Eye (tissue), 1 donor: ENCODE data around the gene TAPT1.

Experiments
- DNase-seq: peaks from one replicate; pipeline ENCODE4 v3.0.0-alpha.2; 2015

TAPT1 gene

GRCh38 chr4:16245241-16245640, 19.0 kb upstream of the TAPT1 start:
- no peak for DNase-seq

GRCh38 chr4:16243285-16243684, 17.0 kb upstream of the TAPT1 start:
- DNase-seq: no peak

DNA sequence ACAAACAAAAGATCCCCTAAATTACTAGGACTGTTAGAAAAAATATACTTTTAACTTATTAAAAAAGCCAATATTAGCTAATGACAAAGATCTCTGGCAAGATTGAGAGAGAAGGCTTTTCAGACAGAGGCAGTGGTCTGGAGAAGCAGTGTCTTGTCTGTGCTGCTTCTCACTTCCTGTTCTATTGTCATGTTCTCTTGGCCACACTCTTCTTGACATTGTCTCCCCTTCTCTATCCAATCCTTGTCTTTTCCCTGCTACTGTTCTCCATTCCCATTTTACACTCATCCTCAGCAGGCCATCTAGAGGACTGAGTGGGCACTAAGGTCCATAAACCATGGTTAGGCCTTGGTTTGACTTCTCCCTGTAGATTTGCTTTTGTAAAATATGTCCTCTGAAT, 14.0 kb upstream of the TAPT1 start:
- DNase-seq: no peak

DNA sequence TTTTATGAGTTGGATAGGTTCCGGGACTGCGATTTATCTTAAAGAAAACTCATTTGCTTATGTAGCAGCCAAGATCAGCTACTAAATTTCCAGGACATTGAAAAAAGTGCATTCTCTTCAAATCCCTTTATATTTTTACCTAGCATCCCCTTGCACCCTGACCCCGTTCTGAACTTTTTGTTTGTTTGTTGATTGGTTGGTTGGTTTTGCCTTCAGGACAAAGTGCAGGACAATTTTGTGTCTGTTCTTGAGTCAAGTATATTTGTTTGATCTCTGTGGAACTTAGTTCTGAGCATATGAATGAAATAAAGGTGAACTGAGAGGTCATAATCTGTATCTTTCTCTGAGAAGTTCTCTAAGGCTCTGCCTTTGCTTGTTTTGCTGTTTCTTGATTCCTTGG, 12.8 kb upstream of the TAPT1 start:
- DNase-seq: no peak

DNA sequence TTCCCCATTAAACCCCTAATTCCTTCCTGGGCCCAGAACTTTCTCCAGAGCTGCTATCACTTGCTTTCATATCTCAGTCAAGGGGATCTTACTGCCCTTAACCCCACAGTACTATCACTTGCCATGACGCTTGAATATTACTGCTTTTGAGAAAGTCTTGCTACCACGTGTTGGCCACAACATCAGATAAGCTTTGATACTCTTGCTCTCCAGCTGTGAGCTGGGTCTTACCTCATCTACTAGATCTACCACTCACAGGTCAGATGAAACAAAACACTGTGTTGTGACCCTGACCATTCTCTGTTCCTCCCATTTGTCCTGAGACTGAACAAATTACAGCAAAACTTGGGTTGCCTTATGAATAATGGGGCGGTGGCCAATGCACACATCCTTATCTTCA, 12.1 kb upstream of the TAPT1 start:
- DNase-seq: no peak

- DNase-seq: no peak
Observed at GRCh38 chr4:16237715-16238114, 11.4 kb upstream of the TAPT1 start.

DNA sequence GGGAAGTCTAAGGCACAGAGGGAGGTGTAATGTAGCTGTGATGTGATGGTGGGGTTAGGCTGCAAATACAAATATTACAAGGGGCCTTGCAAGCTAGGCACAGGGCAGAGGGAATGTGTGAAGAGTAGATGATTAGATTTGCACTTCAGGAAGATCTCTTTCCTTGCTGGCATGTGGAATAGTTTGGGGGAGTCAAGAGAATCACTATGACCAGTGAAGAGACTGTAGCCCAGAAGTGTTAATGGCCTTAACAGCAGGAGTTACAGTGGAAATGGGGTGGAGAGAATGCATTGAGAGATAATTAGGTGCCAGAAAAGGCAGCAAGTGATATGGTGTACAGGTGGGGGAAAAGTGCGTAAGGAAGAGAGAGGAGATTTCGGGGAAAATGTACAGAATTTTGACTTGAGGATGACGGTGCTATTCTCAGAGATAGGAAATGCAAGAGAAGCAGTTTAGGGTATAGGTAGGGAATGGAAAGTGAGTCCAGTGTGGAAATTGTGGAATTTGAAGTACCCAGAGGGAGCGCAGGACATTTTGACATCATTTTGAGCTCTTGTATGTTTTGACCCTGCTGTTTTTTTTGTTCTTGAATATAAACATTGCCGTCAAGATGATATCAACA, 10.2 kb upstream of the TAPT1 start:
- DNase-seq: no peak

GRCh38 chr4:16235209-16235608, 8.9 kb upstream of the TAPT1 start:
- DNase-seq: no peak

DNA sequence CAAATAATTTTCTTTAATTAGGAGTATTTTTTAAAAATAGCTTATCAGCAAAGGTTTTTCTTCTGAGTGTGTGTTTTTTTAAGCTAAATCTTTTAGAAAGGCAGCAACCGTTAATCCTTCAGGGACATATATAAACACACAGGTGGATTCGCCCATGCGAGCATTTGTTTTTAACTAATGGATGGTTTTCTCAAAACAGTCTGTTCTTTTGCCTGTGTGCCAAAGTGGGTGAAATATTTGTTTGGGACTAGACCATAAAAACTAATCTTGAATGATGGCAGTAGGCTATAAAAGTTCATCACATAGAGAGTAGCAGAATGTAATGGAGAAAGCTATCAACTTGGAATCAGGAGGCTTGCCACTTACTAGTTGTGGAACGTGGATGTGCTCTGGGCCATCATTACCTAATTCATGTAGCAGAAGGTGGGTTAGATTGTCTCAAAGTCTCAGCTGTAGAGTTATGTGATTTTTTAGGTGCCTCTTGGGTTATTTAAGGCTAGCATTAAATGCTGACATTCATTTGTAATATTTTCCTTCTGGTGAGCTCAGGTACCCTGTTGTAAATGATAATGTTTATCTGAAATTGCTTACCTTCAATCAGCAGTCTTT, 7.4 kb upstream of the TAPT1 start:
- DNase-seq: no peak

DNA sequence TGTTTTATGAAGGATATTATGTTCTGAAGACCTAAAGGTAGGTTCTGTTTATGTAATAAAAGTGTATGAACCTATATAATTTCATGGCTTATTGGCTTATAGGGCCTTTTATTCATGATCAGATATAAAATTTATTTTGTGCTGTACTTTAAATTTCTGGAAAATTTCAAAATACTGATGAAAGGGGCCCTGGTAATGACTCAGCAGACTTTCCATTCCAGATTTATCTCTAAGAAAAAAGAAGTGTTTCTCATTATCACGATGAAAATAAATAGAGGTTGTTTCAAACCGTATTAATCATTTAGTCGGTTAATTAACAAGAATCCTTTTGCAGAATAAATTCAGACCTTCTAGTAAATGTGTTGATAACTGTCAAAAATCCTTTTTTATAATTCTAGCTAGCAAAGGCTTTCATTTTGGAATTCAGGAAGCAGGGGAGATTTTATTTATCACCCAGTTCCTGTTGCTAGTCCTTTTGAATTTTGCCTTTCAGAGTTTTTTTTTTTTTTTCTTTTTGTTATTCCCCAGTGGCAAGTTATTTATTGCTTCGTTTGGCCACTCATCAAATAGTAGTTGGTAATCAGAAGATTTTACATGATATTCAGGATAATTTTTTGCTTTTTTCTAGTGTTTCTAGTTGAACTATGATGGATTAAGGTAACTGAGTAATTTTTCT, 5.4 kb upstream of the TAPT1 start:
- no peak for DNase-seq

DNA sequence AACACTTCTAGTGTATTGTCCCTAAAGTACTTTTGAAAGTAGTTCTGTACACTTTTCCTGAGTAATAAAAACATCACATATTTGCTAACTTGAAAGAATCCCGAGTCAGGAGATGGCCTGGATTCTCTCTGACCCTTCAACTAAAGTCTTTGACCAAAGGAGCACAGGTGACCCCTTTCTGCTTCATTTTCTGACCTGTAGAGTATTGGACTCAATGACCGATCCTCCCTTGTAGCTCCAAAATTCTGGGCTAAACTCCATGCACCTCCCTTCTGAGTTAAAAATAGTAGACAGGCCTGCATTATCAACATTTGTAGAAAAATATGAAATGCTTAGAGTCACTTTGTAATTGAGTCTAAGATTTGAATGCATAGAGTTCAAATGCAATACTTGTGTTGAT, 4.0 kb upstream of the TAPT1 start:
- no peak for DNase-seq

DNA sequence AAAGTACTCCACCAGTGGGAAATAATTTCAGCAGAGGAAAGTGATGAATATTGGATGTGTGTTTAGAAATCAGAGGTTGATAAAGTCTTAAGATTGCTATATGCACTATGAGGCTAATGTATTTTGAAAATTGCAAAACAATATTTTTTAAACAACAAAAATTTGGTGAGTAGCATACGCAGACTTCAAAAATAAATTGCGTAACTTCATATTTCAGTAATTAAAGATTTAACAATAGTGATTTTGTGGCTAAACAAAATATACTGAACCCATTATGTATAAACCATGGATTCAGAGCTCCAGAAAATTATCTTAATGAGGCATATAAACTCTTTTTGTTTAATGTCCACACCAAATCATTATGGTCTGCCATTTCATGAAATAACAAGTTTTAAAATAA, 3.3 kb upstream of the TAPT1 start:
- DNase-seq: no peak

DNA sequence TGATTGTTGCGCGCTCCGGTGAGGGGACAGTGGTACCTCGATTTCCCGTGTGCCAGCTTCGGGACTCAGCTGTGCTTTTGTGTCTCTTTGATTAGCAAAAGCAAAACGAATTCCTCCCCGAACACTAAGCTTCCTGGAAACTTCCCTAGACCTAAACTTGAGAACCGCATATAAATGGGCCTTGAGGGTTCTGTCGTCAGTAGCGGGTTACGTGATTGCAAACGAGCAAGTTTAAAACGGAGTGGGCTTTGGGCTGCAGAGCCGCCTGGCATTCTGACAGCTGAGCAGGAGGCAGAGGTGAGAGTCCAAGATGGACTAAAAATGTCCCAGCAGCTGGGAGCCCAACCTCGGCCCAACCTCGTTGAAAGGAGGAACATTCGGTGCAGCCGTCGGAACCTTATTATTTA, 1.2 kb upstream of the TAPT1 start:
- no peak for DNase-seq

DNA sequence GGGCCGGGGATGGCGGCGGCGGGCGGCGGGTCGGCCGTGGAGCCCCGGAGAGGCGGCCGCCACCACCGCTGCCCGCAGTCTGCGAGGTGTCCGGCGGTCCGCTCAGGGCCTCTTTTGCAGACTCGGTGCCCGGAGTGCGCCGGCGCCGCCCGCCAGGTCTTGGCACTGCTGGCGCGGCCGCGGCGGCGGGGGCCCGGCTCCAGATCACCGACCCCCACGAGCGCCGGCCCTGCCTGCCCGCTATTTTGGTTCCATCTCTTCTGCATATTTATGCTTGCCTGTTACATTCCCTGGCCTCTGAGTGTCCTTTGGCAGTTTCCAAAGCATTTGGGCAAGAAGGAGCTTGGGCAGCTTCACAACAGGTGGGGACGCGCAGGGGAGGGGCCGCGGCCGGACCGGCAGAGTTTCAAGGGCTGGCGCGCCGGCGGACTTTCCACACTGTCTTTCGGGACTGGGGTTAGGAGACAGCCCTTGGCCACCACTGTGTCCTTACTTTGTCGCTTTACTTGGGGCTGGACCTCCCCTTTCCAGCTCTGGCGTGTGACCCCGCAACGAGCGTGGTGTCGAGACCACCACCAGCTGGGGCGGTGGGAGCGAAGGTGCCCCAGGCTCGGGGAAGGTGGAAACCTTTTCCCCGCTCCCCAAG, 668 bp upstream of the TAPT1 start:
- peak; percentile 88 for DNase-seq

- peak; percentile 43 for DNase-seq
Observed at GRCh38 chr4:16225167-16225862, 956 bp downstream of the TAPT1 start.

DNA sequence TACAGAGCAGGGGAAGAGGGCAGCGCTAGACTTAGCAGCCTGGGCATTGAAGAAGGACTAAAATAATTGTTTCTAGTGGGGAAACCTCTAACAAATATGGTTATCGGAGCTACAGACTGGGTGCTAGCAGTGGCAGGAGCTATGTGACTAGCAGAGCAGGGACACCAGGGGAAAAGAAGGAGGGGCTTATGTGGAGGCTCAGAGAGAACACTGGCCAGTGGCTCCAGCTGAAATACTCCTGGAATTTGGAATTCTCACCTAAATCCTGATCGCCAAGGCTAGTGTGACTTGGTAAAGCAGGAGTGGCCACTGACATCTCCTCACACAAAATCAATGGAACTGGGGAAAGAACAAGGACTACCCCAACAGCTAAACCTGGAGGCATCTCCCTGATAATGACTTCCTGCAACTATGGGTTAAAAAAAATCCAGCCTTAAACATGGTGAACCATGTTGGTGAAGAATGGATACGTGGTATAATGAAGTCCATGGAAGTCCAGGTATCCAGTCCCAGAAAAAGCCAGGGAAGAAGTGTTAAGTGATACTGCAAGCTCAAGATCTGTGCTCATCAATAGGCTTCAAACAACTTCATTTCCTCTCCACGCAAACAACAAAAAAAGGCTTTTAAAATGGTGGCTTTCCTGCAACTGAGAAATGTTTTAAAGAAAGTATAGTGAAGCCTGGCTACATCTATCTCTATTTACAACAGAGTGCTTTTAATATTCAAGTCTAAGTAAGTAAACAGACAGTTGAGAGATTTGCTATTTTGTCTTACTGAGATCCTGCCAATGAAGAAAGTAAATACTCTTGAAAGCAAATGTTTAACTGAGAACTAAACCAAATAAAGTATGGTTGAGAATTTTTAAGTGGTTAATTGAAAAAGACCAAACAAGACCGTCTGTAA, 1.8 kb downstream of the TAPT1 start:
- no peak for DNase-seq

GRCh38 chr4:16222957-16223527, 3.2 kb downstream of the TAPT1 start:
- no peak for DNase-seq

- no peak for DNase-seq
Observed at GRCh38 chr4:16218950-16219349, 7.3 kb downstream of the TAPT1 start.

DNA sequence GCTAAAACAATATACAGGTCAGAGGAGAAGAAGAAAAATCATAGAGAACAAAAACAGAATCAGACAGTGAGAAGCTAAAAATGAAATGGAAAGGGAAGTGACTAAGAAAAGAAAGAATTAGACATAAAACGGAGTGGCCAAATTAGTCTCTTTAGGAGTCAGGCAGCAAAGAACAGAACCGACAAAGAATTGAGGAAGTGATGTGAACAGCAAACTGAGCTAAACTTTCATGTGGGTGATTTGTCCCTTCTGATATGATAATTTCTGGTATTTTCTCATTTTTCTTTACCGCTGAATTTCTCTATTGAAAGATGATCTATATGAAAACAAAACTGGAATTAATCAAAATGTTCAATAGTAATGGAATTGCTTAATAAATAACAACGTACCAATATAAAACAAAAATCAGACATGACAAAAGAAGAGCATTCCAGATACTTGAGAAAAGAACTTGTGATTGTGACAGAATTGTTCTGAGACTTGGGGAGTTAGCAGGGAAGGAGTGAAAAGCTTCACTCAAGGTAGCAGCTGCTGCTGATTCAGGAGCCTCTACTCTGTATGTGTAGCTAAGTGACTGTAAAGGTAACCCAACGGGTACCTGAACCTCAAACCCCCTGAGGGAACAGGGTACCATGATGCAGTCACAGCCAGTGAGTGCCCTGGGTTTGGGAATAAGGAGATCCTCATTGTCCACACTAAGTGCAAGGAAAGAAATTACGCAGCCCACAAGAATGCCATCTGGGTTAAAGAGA, 8.8 kb downstream of the TAPT1 start:
- no peak for DNase-seq

DNA sequence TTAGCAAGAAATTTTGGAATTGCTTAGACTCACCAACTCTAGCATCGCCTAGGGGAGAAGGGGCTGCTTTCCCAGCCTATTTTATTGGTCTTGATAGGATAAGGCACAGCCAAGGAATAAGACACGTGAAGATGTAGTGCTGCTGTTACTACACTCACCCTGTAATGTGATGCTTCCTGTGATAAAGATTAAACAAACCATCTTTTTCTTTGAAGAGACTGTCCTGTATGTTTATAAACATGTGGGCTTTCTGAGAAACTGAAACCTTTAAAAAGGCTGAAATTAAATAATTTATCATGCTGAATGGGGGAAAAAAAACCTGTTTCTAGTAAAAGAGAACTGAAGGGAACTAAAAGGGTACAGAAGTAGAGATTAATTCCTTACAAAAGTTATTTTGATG, 13.2 kb downstream of the TAPT1 start:
- DNase-seq: no peak

- no peak for DNase-seq
Observed at GRCh38 chr4:16212138-16212782, 14.0 kb downstream of the TAPT1 start.
